22Rv1 (cell line): ENCODE data around the gene ATP2B2.
A peak's percentile ranks its signal among the peaks of the same experiment; 100 is the strongest.

Source experiments
- H3K27ac ChIP-seq: fragments of 450-650 bp; 2 replicates; pipeline ENCODE4 v1.5.1; 2017
- CTCF ChIP-seq: fragments of 450-650 bp; IDR thresholded peaks from 2 replicates; pipeline ENCODE4 v1.5.1; 2017; ENCODE audit warnings: mild to moderate bottlenecking
- ZFX ChIP-seq: fragments of 450-650 bp; IDR thresholded peaks from 2 replicates; pipeline ENCODE4 v1.6.1; 2017; ENCODE audit warnings: antibody characterized with exemption, borderline replicate concordance

ATP2B2 gene

DNA sequence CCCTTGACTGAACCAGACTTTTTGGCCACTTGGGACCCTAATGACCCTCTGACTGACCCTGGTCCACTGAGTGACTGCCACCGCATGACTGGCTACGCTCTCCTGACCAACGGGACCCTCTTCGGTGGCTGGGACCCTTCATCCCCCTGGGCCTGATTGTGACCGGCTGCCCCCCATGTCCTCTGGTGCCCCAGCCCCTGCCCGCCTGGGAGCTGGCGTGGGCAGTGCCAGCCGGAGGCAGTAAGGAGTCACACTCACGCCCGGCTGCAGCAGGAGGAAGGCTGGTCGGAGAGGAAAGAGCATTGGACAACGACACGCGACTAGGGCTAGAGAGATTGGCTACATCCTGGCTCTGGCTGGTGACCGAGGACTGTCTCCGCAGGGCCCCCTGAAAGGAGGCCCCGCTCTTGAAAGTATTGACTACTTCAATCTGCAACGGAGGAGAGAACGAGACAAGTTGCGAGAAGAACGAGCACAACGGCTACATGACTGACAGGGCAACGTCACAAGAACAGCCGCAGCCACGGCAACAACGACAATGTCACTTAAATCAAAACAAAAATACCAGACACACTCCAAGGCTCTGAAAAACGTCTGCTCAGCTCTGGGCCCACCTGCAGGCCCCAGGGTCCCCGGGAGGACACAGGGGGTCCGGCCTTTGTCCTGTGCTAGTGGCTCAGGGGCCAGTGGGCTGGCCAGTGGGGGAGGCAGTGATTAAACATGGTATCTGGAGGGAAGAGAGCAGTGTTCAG, 169.3 kb downstream of the ATP2B2 start:
- no peak overlapping the region for H3K27ac ChIP-seq
- TF ChIP-seq CTCF (peak; percentile 24), ZFX (no peak)

DNA sequence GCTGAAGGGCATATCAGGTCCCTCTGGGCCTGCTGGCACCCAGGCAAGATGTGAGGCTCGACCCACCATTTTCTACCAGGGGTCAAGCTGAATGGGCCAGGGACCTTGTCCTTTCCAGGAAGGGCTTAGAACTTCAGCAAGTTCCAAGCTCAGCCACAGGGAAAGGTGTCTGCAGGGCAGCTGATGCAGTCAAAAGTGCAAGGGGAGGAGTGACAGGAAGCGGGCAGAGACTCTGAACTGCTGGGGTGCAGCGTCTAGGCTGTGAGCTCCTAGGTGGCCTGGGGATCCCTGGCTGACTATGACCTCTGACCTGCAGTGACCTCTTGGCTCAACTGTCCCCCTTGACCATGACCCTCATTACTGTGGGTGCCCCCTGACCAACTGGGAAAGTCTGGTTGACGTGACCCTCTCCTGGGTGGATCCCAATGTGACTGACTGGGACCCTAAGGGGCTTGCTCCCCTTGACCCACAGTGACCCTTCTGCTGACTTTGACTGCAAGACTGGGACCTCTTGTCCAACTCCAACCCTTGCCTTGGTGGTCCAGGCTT, 170.1 kb downstream of the ATP2B2 start:
- no peak overlapping the region for H3K27ac ChIP-seq

DNA sequence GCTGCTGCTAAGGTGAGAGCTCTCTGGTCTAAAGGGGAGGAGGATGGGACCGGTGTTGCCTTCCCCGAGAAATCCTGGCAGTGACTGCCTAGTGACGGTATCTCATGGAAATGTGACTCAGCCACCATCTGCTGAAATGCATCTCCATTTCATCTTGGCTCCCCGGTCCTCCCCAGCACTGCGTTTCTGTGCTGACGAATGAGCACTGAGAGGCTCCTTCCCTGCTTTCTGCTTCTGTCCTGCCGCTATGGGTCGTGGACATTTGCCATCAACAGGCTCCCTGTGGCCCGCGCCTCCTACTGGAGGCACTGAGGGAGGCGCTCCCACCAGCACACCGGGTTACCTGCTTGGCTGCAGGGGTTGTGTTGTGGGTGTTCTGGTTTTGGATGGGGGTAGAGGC, 170.9 kb downstream of the ATP2B2 start:
- no peak overlapping the region for H3K27ac ChIP-seq
- TF ChIP-seq ZFX (no peak), CTCF (peak; percentile 70)

More for the DNA sequence above, 170.1 kb downstream of the ATP2B2 start:
- no peak for TF ChIP-seq CTCF
- TF ChIP-seq ZFX: no peak

- TF ChIP-seq CTCF (no peak), ZFX (no peak)
- no peak overlapping the region for H3K27ac ChIP-seq
Observed at GRCh38 chr3:10334042-10334441, 171.3 kb downstream of the ATP2B2 start.

DNA sequence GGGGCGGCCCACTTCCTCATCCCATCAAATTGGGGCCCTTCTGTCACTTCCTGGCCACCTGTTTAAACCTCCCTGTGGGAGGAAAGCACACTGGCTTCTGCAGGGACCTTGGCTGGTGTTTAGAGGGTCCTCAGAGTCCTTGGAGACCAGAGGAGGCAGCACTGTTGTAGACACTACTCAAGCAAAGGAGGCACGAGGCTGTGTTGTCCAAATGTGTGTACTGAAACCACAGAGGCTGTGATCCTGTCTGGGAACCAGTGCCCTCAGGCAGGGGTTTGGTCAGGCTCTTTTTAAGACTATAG, 172.1 kb downstream of the ATP2B2 start:
- TF ChIP-seq ZFX: no peak
- no peak for TF ChIP-seq CTCF
- H3K27ac ChIP-seq: no peak overlapping the region

- H3K27ac ChIP-seq: no peak overlapping the region
- TF ChIP-seq CTCF (no peak), ZFX (no peak)
Observed at GRCh38 chr3:10332481-10333348, 172.7 kb downstream of the ATP2B2 start.

DNA sequence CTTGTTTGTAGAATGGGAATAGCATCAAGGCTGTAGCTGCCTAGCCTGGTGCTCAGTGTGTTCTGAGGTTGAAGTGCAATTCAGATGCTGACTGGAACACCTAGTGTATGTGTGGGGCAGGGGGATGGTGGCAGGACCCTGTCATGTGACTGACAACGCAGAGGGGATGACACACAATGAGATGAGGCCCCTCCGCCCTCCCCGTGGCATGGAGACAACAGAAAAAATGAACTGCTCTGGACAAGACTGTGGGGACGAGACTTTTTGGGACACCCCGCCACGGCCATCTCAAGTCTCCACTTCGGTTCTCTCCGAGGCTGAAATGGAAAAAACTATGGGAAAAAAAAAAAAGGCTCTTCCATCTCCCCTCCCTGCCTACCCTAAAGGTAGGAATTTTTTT, 174.1 kb downstream of the ATP2B2 start:
- TF ChIP-seq CTCF (no peak), ZFX (no peak)
- no peak overlapping the region for H3K27ac ChIP-seq
